ENCODE data around the gene KCTD4. TPM values are rescaled to one million over a fixed set of nuclear protein-coding genes. Genes with fewer than 3 reads are reported as not detected.

KCTD4 gene
- total RNA-seq, 4 donors from 2014 or later, result not detected

GRCh38 chr13:45184693-45185092 is 16.2 kb downstream of the KCTD4 start:
- H3K4me1 ChIP-seq, result no peaks in the 10 kb centered on the region
- no peak for TF ChIP-seq CTCF (IDR thresholded peaks at IDR 0.05 in 4 of 5, conservative IDR thresholded peaks at IDR 0.05 in 1 of 5)
- intact Hi-C loops (cut with DNase I; ENCODE audit: low total_unique reads) (no loop called here), in situ Hi-C loops (cut with MboI; ENCODE audit: low sequenced_read_pairs in 4 of 4) (no loop called here)
- ATAC-seq, result no peak
- no peak for DNase-seq
- no peaks in the 10 kb centered on the region for H3K36me3 ChIP-seq
- H3K27me3 ChIP-seq, result no peaks in the 10 kb centered on the region
- H3K4me3 ChIP-seq, result no peak overlapping the region
- no peak overlapping the region for H3K27ac ChIP-seq
- no peaks in the 10 kb centered on the region for H3K9me3 ChIP-seq

- Histone ChIP-seq H3K36me3 (no peaks in the 10 kb centered on the region), H3K9me3 (no peaks in the 10 kb centered on the region), H3K27me3 (no peaks in the 10 kb centered on the region), H3K27ac (no peak overlapping the region), H3K4me3 (no peak overlapping the region), H3K4me1 (no peaks in the 10 kb centered on the region)
- intact Hi-C loops (cut with DNase I; ENCODE audit: low total_unique reads) (no loop called here), in situ Hi-C loops (cut with MboI; ENCODE audit: low sequenced_read_pairs in 4 of 4) (no loop called here)
- DNase-seq (no peak), ATAC-seq (no peak)
- TF ChIP-seq CTCF (IDR thresholded peaks at IDR 0.05 in 4 of 5, conservative IDR thresholded peaks at IDR 0.05 in 1 of 5), result no peak
- no peak for TF ChIP-seq POLR2A (IDR thresholded peaks at IDR 0.05)
Measured at GRCh38 chr13:45180713-45181601, 19.9 kb downstream of the KCTD4 start.

GRCh38 chr13:45180303-45180702 is 20.5 kb downstream of the KCTD4 start:
- Histone ChIP-seq H3K9me3 (no peaks in the 10 kb centered on the region), H3K4me1 (no peaks in the 10 kb centered on the region), H3K27ac (no peak overlapping the region), H3K27me3 (no peaks in the 10 kb centered on the region), H3K4me3 (no peak overlapping the region), H3K36me3 (no peaks in the 10 kb centered on the region)
- intact Hi-C loops (cut with DNase I; ENCODE audit: low total_unique reads) (no loop called here), in situ Hi-C loops (cut with MboI; ENCODE audit: low sequenced_read_pairs in 4 of 4) (no loop called here)
- DNase-seq (no peak), ATAC-seq (no peak)
- TF ChIP-seq CTCF (IDR thresholded peaks at IDR 0.05 in 4 of 5, conservative IDR thresholded peaks at IDR 0.05 in 1 of 5), result no peak
- no peak for TF ChIP-seq POLR2A (IDR thresholded peaks at IDR 0.05)

- Histone ChIP-seq H3K36me3 (no peaks in the 10 kb centered on the region), H3K4me3 (no peak overlapping the region), H3K27ac (no peak overlapping the region), H3K9me3 (no peaks in the 10 kb centered on the region), H3K27me3 (no peaks in the 10 kb centered on the region), H3K4me1 (no peaks in the 10 kb centered on the region)
- DNase-seq, result no peak
- in situ Hi-C loops (cut with MboI; ENCODE audit: low sequenced_read_pairs in 4 of 4) (loop anchor here in 1 of 4 donors (10.0 kb wide), 1 partner anchor 55 kb away; no protein-coding TSS in a partner anchor), intact Hi-C loops (cut with DNase I; ENCODE audit: low total_unique reads) (no loop called here)
- no peak for ATAC-seq
- TF ChIP-seq CTCF (IDR thresholded peaks at IDR 0.05 in 4 of 5, conservative IDR thresholded peaks at IDR 0.05 in 1 of 5), result no peak
- no peak for TF ChIP-seq POLR2A (IDR thresholded peaks at IDR 0.05)
Measured at GRCh38 chr13:45179428-45179827, 21.4 kb downstream of the KCTD4 start.

Data from gastrocnemius medialis (tissue), 4 donors.